SK-N-MC (cell line): ENCODE results near the gene UNC5C.

Experiments
- EZH2 ChIP-seq: fragments of 200-600 bp; sonication (generic); IDR thresholded peaks from one replicate; pipeline ENCODE4 v1.6.1; 2017; ENCODE audit warnings: antibody characterized with exemption
- POLR2AphosphoS5 ChIP-seq: IDR thresholded peaks from 2 replicates; pipeline ENCODE4 v1.6.1; 2012; ENCODE audit warnings: mild to moderate bottlenecking, low read depth, low read length, borderline replicate concordance

DNA sequence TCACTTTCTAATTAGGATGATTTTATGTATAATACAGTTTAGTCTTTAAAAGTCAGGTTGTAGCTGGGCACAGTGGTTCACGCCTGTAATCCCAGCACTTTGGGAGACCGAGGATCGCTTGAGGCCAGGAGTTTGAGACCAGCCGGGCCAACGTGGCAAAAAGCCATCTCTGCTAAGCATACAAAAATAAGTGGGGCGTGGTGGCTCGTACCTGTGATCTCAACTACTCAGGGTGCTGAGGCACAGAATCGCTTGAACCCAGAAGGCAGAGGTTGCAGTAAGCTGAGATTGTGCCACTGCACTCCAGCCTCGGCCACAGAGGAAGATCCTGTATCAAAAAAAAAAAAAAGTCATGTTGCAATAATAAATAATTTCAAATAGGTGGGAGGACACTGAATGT lies 426.8 kb downstream of the UNC5C start:
- no peak for TF ChIP-seq POLR2AphosphoS5
- no peak for TF ChIP-seq EZH2
